NCI-H1092 (cell line): ENCODE data around the gene RPL19.

Experiments
- DNase-seq: peaks from one replicate; lab custom pipeline; 2025; lab: John Stamatoyannopoulos, UW

The RPL19 gene

GRCh38 chr17:39173080-39173479 is 27.0 kb upstream of the RPL19 start:
- DNase-seq, result no peak

- DNase-seq, result no peak
These were observed 26.4 kb upstream of the RPL19 start for GRCh38 chr17:39173526-39174274.

GRCh38 chr17:39174920-39175694 is 25.0 kb upstream of the RPL19 start:
- peak; percentile 30 for DNase-seq

GRCh38 chr17:39175695-39176093 is 24.4 kb upstream of the RPL19 start:
- DNase-seq, result no peak

- DNase-seq, result no peak
These were observed 22.8 kb upstream of the RPL19 start for GRCh38 chr17:39177256-39177655.

GRCh38 chr17:39178536-39178935 is 21.5 kb upstream of the RPL19 start:
- no peak for DNase-seq

- no peak for DNase-seq
These were observed 18.8 kb upstream of the RPL19 start for GRCh38 chr17:39181303-39181702.

- no peak for DNase-seq
These were observed 17.0 kb upstream of the RPL19 start for GRCh38 chr17:39183045-39183444.

- no peak for DNase-seq
These were observed 16.4 kb upstream of the RPL19 start for GRCh38 chr17:39183720-39184119.

GRCh38 chr17:39186481-39187002 is 13.5 kb upstream of the RPL19 start:
- no peak for DNase-seq

- no peak for DNase-seq
These were observed 12.8 kb upstream of the RPL19 start for GRCh38 chr17:39187152-39187830.

- no peak for DNase-seq
These were observed 8.2 kb upstream of the RPL19 start for GRCh38 chr17:39191750-39192510.

GRCh38 chr17:39192901-39193300 is 7.2 kb upstream of the RPL19 start:
- no peak for DNase-seq

- DNase-seq, result no peak
These were observed 6.7 kb upstream of the RPL19 start for GRCh38 chr17:39193346-39193745.

- DNase-seq, result no peak
These were observed 5.7 kb upstream of the RPL19 start for GRCh38 chr17:39194089-39194984.

- no peak for DNase-seq
These were observed 5.0 kb upstream of the RPL19 start for GRCh38 chr17:39194985-39195524.

- DNase-seq, result no peak
These were observed 4.4 kb upstream of the RPL19 start for GRCh38 chr17:39195568-39196160.

GRCh38 chr17:39196241-39196807 is 3.8 kb upstream of the RPL19 start:
- DNase-seq, result no peak

- DNase-seq, result no peak
These were observed 3.2 kb upstream of the RPL19 start for GRCh38 chr17:39196808-39197291.
